Fibroblast of villous mesenchyme (primary cell): ENCODE data around the gene HNRNPM. TPM values are rescaled to one million over a fixed set of nuclear protein-coding genes. Genes with fewer than 3 reads are reported as not detected.

Experiments used
- DNase-seq: peaks from one replicate; pipeline ENCODE4 v3.0.0-alpha.2; 2010; ENCODE audit warnings: low read depth
- H3K4me3 ChIP-seq: 2 replicates; pipeline ENCODE4 v1.5.1; 2011; ENCODE audit warnings: low read depth, mild to moderate bottlenecking, low read length
- CTCF ChIP-seq: IDR thresholded peaks from 2 replicates; pipeline ENCODE4 v1.5.1; 2012; ENCODE audit warnings: low read depth, mild to moderate bottlenecking, low read length; ENCODE audit not compliant: insufficient read depth
- total RNA-seq: library from RNA; depleted of rRNA; stranded (reverse); fragments of >200 nt; gene quantifications from 2 replicates; pipeline ENCODE4 v1.2.3, GENCODE V29; 2012

The HNRNPM gene
- total RNA-seq, 1 donor: 41.9 TPM

- no peak for DNase-seq
- H3K4me3 ChIP-seq: no peak overlapping the region
- no peak for TF ChIP-seq CTCF
Observed at GRCh38 chr19:8397746-8398310, 46.9 kb upstream of the HNRNPM start.

GRCh38 chr19:8398311-8398771, 46.4 kb upstream of the HNRNPM start:
- TF ChIP-seq CTCF: no peak
- DNase-seq: no peak
- H3K4me3 ChIP-seq: no peak overlapping the region

- H3K4me3 ChIP-seq: no peak overlapping the region
- TF ChIP-seq CTCF: no peak
- no peak for DNase-seq
Observed at GRCh38 chr19:8399681-8400188, 45.0 kb upstream of the HNRNPM start.

- H3K4me3 ChIP-seq: no peak overlapping the region
- no peak for DNase-seq
- TF ChIP-seq CTCF: no peak
Observed at GRCh38 chr19:8401981-8402411, 42.8 kb upstream of the HNRNPM start.

GRCh38 chr19:8403098-8403819, 41.5 kb upstream of the HNRNPM start:
- H3K4me3 ChIP-seq: no peak overlapping the region
- TF ChIP-seq CTCF: no peak
- no peak for DNase-seq

- TF ChIP-seq CTCF: no peak
Observed at GRCh38 chr19:8403820-8404109, 41.0 kb upstream of the HNRNPM start.

More at GRCh38 chr19:8403820-8404109, 41.0 kb upstream of the HNRNPM start:
- no peak for DNase-seq
- no peak overlapping the region for H3K4me3 ChIP-seq
